ENCODE results near the gene MRPL43.
"Not testable (repeated sequence)": the region's sequence is repeated elsewhere in the genome, so short reads cannot be mapped to it uniquely, and the experiment has no call there.

MRPL43 gene

GRCh38 chr10:100977436-100977835 lies 9.9 kb downstream of the MRPL43 start:
- no peak for DNase-seq (ENCODE audit: low read depth)
- TF ChIP-seq, protein P1, sequence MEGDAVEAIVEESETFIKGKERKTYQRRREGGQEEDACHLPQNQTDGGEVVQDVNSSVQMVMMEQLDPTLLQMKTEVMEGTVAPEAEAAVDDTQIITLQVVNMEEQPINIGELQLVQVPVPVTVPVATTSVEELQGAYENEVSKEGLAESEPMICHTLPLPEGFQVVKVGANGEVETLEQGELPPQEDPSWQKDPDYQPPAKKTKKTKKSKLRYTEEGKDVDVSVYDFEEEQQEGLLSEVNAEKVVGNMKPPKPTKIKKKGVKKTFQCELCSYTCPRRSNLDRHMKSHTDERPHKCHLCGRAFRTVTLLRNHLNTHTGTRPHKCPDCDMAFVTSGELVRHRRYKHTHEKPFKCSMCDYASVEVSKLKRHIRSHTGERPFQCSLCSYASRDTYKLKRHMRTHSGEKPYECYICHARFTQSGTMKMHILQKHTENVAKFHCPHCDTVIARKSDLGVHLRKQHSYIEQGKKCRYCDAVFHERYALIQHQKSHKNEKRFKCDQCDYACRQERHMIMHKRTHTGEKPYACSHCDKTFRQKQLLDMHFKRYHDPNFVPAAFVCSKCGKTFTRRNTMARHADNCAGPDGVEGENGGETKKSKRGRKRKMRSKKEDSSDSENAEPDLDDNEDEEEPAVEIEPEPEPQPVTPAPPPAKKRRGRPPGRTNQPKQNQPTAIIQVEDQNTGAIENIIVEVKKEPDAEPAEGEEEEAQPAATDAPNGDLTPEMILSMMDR (IDR thresholded peaks at IDR 0.05; ENCODE audit: insufficient read depth, low read depth, low read length, missing control alignments), result no peak
- H3K4me3 ChIP-seq (ENCODE audit: low read depth, low read length), result no peak overlapping the region

DNA sequence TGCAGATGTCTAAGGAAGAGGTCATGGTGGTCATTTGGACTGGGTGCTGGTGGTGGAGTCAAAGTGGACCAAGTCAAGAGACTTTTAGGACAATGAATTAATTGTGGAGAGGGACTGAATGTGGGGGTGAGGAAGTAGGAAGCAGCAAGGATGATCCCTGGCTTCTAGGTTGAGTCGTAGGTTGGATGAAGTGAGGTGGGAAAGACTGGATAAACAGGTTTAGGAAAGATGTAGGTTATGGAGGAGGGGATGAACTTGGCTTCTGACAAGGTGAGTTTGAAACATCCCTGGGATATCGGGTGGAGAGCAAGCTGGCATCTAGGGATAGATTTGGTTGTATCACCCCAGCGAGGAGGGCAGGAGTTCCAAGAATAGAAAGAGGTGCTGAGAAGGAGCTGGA lies 10.4 kb downstream of the MRPL43 start:
- H3K4me3 ChIP-seq (ENCODE audit: low read depth, low read length), result no peak overlapping the region
- TF ChIP-seq, protein P1 (IDR thresholded peaks at IDR 0.05; ENCODE audit: insufficient read depth, low read depth, low read length, missing control alignments), result no peak

DNA sequence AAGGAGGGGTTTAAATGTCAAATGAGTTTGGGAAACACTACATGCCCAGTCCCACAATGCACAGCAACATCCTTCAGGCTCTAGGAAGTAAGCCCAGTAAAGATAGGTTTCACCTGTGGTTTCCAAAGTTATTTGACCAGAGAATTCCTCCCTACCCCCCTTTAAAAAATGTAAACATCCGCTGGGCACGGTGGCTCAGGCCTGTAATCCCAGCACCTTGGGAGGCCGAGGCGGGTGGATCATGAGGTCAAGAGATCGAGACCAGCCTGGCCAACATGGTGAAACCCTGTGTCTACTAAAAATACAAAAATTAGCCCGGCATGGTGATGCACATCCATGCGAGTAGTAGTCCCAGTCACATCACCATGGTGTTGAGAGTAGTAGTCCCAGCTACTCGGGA lies 11.9 kb downstream of the MRPL43 start:
- not testable (repeated sequence) for H3K4me3 ChIP-seq (ENCODE audit: low read depth, low read length); DNase-seq (ENCODE audit: low read depth)

More for the DNA sequence above, 10.4 kb downstream of the MRPL43 start:
- no peak for DNase-seq (ENCODE audit: low read depth)

DNA sequence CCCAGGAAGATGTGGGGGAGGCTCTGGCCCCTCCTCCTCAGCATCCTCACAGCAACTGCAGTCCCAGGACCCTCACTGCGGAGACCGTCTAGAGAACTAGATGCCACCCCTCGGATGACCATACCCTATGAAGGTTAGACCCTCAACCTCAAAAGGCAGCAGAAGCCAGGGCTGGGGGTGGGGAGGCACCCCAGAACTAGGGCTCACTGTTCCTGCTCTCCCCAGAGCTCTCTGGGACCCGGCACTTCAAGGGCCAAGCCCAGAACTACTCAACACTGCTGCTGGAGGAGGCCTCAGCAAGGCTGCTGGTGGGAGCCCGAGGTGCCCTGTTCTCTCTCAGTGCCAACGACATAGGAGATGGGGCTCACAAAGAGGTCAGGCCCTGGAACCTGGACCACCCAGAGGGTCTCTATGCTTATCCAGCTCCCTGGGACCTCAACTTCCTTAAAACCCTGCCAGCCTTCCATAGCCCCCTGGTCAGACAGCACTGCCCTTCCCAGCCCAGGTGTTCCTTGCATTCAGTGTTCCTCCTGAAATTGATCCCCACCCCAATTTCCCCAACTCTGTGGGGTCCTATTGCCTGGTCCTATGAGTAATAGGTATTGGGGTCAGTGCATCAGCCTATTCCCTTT lies 14.3 kb downstream of the MRPL43 start:
- no peak overlapping the region for H3K4me3 ChIP-seq (ENCODE audit: low read depth, low read length)
- TF ChIP-seq, protein P1 (IDR thresholded peaks at IDR 0.05; ENCODE audit: insufficient read depth, low read depth, low read length, missing control alignments), result no peak

DNA sequence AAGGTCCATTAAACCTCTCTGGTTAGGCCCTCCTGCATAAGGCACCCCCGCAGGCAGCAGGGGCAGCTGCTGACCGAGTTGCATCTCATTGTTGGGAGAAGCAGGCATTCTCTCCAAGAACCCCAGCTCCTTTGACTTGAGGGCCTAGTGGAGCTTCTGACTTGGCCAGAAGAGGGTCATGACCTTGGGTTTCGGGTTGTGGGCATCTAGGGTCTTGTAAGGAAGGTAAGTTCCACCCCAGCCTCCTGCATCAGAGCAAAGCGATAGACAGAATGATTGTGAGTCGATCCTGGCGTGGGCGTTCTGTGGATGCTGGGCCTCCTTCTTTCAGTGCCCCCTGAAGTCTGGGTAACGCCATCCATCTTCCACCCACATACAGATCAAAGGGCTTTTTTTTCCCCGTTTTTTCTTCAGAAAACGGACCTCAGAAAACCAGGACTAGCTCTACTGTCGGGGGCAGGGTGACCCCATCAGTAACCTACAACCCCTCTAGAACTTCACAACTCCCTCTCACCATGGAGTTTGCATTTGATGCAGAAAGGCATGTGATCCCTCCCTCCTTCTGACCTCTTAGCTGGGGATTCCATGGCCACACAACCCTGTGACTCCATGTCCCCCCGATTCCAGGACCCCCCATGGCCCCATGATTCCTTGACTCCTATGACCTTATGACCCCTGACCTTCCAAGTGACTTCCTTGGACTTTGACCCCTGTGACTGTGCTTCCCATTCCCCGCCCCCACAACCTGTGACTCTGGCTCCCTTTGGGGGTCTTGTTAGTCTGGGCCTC lies 15.0 kb downstream of the MRPL43 start:
- no peak for DNase-seq (ENCODE audit: low read depth)
- H3K4me3 ChIP-seq (ENCODE audit: low read depth, low read length), result no peak overlapping the region
- TF ChIP-seq, protein P1 (IDR thresholded peaks at IDR 0.05; ENCODE audit: insufficient read depth, low read depth, low read length, missing control alignments), result no peak

More for the DNA sequence above, 14.3 kb downstream of the MRPL43 start:
- no peak for DNase-seq (ENCODE audit: low read depth)

- DNase-seq (ENCODE audit: low read depth), result no peak
- TF ChIP-seq, protein P1 (IDR thresholded peaks at IDR 0.05; ENCODE audit: insufficient read depth, low read depth, low read length, missing control alignments), result no peak
- no peak overlapping the region for H3K4me3 ChIP-seq (ENCODE audit: low read depth, low read length)
Measured at GRCh38 chr10:100970914-100971811, 16.1 kb downstream of the MRPL43 start.
